WTC11 (cell line): ENCODE results near the gene FMOD.

Experiments
- ATF1 ChIP-seq: sonication (generic); formaldehyde crosslinking; IDR thresholded peaks from 2 replicates; pipeline ENCODE4 v1.8.1; 2023; ENCODE audit warnings: mild to moderate bottlenecking, moderate library complexity, missing genetic modification reagents
- CTCF ChIP-seq: fragments of 200-600 bp; IDR thresholded peaks from 2 replicates; pipeline ENCODE4 v1.8.0; 2022; ENCODE audit warnings: antibody characterized with exemption
- MAX ChIP-seq: sonication (generic); formaldehyde crosslinking; IDR thresholded peaks from 2 replicates; pipeline ENCODE4 v1.8.0; 2022; ENCODE audit warnings: mild to moderate bottlenecking, missing genetic modification reagents
- NFYB ChIP-seq: sonication (generic); formaldehyde crosslinking; conservative IDR thresholded peaks from 2 replicates; pipeline ENCODE4 v1.8.0; 2022; ENCODE audit warnings: low read depth, missing genetic modification reagents
- SP1 ChIP-seq: sonication (generic); formaldehyde crosslinking; conservative IDR thresholded peaks from 2 replicates; pipeline ENCODE4 v1.8.1; 2022; ENCODE audit warnings: missing genetic modification reagents
- USF2 ChIP-seq: sonication (generic); formaldehyde crosslinking; IDR thresholded peaks from 2 replicates; pipeline ENCODE4 v1.8.1; 2023; ENCODE audit warnings: mild to moderate bottlenecking, missing genetic modification reagents, moderate library complexity
- ZNF121 ChIP-seq: sonication (generic); formaldehyde crosslinking; IDR thresholded peaks from 2 replicates; pipeline ENCODE4 v1.8.0; 2023; ENCODE audit warnings: missing genetic modification reagents
- TF ChIP-seq, protein P1 (sequence below): sonication (generic); formaldehyde crosslinking; IDR thresholded peaks from 2 replicates; pipeline ENCODE4 v1.8.0; 2022; ENCODE audit warnings: mild to moderate bottlenecking, missing genetic modification reagents
- TF ChIP-seq, protein P2 (sequence below): sonication (generic); formaldehyde crosslinking; IDR thresholded peaks from 2 replicates; pipeline ENCODE4 v1.8.1; 2022; ENCODE audit warnings: mild to moderate bottlenecking, moderate library complexity, missing genetic modification reagents

GRCh38 chr1:203331224-203331623 lies 19.7 kb downstream of the FMOD start:
- TF ChIP-seq ZNF121 (CRISPR knock-in tag) (no peak), CTCF (no peak), ATF1 (CRISPR knock-in tag) (no peak), USF2 (CRISPR knock-in tag) (no peak), SP1 (CRISPR knock-in tag) (no peak), NFYB (CRISPR knock-in tag) (no peak), MAX (CRISPR knock-in tag) (no peak)
- TF ChIP-seq, protein P1, sequence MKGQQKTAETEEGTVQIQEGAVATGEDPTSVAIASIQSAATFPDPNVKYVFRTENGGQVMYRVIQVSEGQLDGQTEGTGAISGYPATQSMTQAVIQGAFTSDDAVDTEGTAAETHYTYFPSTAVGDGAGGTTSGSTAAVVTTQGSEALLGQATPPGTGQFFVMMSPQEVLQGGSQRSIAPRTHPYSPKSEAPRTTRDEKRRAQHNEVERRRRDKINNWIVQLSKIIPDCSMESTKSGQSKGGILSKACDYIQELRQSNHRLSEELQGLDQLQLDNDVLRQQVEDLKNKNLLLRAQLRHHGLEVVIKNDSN = no peak
- TF ChIP-seq, protein P2, sequence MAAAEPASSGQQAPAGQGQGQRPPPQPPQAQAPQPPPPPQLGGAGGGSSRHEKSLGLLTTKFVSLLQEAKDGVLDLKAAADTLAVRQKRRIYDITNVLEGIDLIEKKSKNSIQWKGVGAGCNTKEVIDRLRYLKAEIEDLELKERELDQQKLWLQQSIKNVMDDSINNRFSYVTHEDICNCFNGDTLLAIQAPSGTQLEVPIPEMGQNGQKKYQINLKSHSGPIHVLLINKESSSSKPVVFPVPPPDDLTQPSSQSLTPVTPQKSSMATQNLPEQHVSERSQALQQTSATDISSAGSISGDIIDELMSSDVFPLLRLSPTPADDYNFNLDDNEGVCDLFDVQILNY = no peak
